Keratinocyte (primary cell): Measurements from ENCODE around the gene KDR. TPM values are rescaled to one million over a fixed set of nuclear protein-coding genes. Genes with fewer than 3 reads are reported as not detected.

Experiments used
- DNase-seq: peaks from one replicate; pipeline ENCODE4 v3.0.0-alpha.2; 2011; ENCODE audit warnings: low read depth, missing footprints, low spot score
- FAIRE-seq: peaks from 2 replicates; lab custom pipeline; 2011; peaks lifted over from hg19 to GRCh38; lab: Jason Lieb, UNC
- H2AFZ ChIP-seq: 2 replicates; pipeline ENCODE4 v1.6.0; 2012; ENCODE audit warnings: low read length, control low read depth, inconsistent platforms; ENCODE audit not compliant: control insufficient read depth
- H3K27ac ChIP-seq: 2 replicates; pipeline ENCODE4 v1.5.1; 2011; ENCODE audit warnings: low read length; ENCODE audit not compliant: control insufficient read depth, insufficient read depth
- H3K27me3 ChIP-seq: 3 replicates; pipeline ENCODE4 v1.6.0; 2011; ENCODE audit warnings: low read length; ENCODE audit not compliant: control insufficient read depth, insufficient read depth; ENCODE audit errors: extremely low read depth
- H3K36me3 ChIP-seq, 2 experiments: 2 replicates in 1 of 2; 3 replicates in 1 of 2; pipeline ENCODE4 v1.5.1; 2011; ENCODE audit warnings: low read length in 2 of 2, mild to moderate bottlenecking in 1 of 2; ENCODE audit not compliant: control insufficient read depth in 2 of 2, insufficient read depth in 2 of 2; ENCODE audit errors: extremely low read depth in 1 of 2
- H3K4me1 ChIP-seq: 3 replicates; pipeline ENCODE4 v1.5.1; 2011; ENCODE audit warnings: low read length; ENCODE audit not compliant: control insufficient read depth, insufficient read depth; ENCODE audit errors: extremely low read depth
- H3K4me2 ChIP-seq: 3 replicates; pipeline ENCODE4 v1.6.0; 2011; ENCODE audit warnings: low read depth, low read length; ENCODE audit not compliant: control insufficient read depth, insufficient read depth; ENCODE audit errors: extremely low read depth
- H3K4me3 ChIP-seq, 3 experiments: fragments of 200-600 bp in 1 of 3; sonication (generic) in 1 of 3; 2 replicates in 2 of 3; 3 replicates in 1 of 3; pipeline ENCODE4 v1.5.1; 2011 to 2016; ENCODE audit warnings: low read length in 3 of 3, mild to moderate bottlenecking in 3 of 3, control low read depth in 2 of 3, inconsistent platforms in 1 of 3, low read depth in 1 of 3, mixed read lengths in 1 of 3, mixed run types in 1 of 3, moderate library complexity in 1 of 3; ENCODE audit not compliant: control insufficient read depth in 2 of 3, insufficient read depth in 2 of 3; ENCODE audit errors: extremely low read depth in 1 of 3
- H3K79me2 ChIP-seq: 2 replicates; pipeline ENCODE4 v1.6.0; 2012; ENCODE audit warnings: low read length; ENCODE audit not compliant: control insufficient read depth, insufficient read depth
- H3K9ac ChIP-seq: 3 replicates; pipeline ENCODE4 v1.6.0; 2011; ENCODE audit warnings: low read length; ENCODE audit not compliant: control insufficient read depth, insufficient read depth; ENCODE audit errors: extremely low read depth
- H3K9me1 ChIP-seq: 3 replicates; pipeline ENCODE4 v1.6.0; 2011; ENCODE audit warnings: low read length; ENCODE audit not compliant: control insufficient read depth, insufficient read depth; ENCODE audit errors: extremely low read depth
- H3K9me3 ChIP-seq: 2 replicates; pipeline ENCODE4 v1.5.1; 2012; ENCODE audit warnings: low read depth, low read length; ENCODE audit not compliant: control insufficient read depth
- H4K20me1 ChIP-seq: 3 replicates; pipeline ENCODE4 v1.6.0; 2011; ENCODE audit warnings: low read length; ENCODE audit not compliant: control insufficient read depth, insufficient read depth; ENCODE audit errors: extremely low read depth
- EZH2 ChIP-seq: IDR thresholded peaks from one replicate; pipeline ENCODE4 v1.6.1; 2012; ENCODE audit warnings: inconsistent platforms, mild to moderate bottlenecking, low read length, moderate library complexity
- dilution Hi-C: fragments of 300-500 bp; cut with MboI; formaldehyde crosslinking; loops from one replicate; pipeline ENCODE4 v1.7.0; 2020; ENCODE audit warnings: low sequenced_read_pairs; ENCODE audit not compliant: extremely low pct_ligation_motif_present
- polyA plus RNA-seq, 5 experiments: library from polyadenylated mRNA; depleted of rRNA in 3 of 5; stranded (reverse) in 3 of 5; stranded (forward) in 1 of 5; unstranded in 1 of 5; fragments of >200 nt; gene quantifications; 1 replicate in 1 of 5; 2 replicates in 3 of 5; 3 replicates in 1 of 5; pipeline versions ENCODE4 v1.2.1 to v1.2.3, GENCODE V29; 2011 to 2012; ENCODE audit warnings: missing spikeins in 2 of 5, low read depth in 1 of 5, low replicate concordance in 1 of 5
- TF ChIP-seq, protein P1 (sequence below), 3 experiments: IDR thresholded peaks in 1 of 3; conservative IDR thresholded peaks in 1 of 3; optimal IDR thresholded peaks in 1 of 3; 2 replicates in 2 of 3; 3 replicates in 1 of 3; pipeline versions ENCODE3 to v1.5.1; 2011; ENCODE audit warnings: low read length in 3 of 3, mild to moderate bottlenecking in 3 of 3, moderate library complexity in 2 of 3, control low read depth in 1 of 3, inconsistent platforms in 1 of 3; ENCODE audit not compliant: insufficient read depth in 2 of 3; ENCODE audit errors: extremely low read depth in 1 of 3

KDR gene
- polyA plus RNA-seq, 1 donor (not counting 4 experiments of a cell fraction or from before 2014, with no cell fraction given): not detected

DNA sequence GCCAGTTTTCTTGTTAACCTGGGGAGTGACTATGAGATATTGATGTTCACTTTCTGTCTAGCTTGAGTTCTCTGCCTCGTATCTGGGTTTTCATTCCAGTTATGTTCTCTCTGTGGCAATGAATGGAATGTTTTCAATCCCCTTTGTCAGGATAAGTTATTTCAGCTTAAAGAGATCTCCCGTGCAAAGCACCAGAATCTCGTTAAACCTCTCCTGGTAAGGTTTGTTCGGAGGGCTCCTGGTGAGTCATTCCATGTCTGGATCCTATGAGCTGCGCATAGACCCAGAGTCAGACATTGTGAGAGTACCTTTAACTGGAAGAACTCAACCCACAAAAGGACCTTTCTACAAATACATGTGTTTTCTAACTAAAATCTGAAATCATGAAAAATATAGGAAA is 51.0 kb downstream of the KDR start:
- Histone ChIP-seq H3K36me3 (no peaks in the 10 kb centered on the region), H4K20me1 (no peaks in the 10 kb centered on the region), H3K27me3 (peaks cover 6% of the 10 kb centered on the region), H3K9me3 (no peaks in the 10 kb centered on the region), H3K4me3 (no peak overlapping the region), H3K9me1 (no peaks in the 10 kb centered on the region), H2AFZ (no peak overlapping the region), H3K79me2 (no peaks in the 10 kb centered on the region), H3K9ac (no peak overlapping the region), H3K4me2 (no peak overlapping the region), H3K4me1 (no peaks in the 10 kb centered on the region), H3K27ac (no peak overlapping the region)
- TF ChIP-seq, protein P1, sequence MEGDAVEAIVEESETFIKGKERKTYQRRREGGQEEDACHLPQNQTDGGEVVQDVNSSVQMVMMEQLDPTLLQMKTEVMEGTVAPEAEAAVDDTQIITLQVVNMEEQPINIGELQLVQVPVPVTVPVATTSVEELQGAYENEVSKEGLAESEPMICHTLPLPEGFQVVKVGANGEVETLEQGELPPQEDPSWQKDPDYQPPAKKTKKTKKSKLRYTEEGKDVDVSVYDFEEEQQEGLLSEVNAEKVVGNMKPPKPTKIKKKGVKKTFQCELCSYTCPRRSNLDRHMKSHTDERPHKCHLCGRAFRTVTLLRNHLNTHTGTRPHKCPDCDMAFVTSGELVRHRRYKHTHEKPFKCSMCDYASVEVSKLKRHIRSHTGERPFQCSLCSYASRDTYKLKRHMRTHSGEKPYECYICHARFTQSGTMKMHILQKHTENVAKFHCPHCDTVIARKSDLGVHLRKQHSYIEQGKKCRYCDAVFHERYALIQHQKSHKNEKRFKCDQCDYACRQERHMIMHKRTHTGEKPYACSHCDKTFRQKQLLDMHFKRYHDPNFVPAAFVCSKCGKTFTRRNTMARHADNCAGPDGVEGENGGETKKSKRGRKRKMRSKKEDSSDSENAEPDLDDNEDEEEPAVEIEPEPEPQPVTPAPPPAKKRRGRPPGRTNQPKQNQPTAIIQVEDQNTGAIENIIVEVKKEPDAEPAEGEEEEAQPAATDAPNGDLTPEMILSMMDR (optimal IDR thresholded peaks at IDR 0.05 in 1 of 3, IDR thresholded peaks at IDR 0.05 in 1 of 3, conservative IDR thresholded peaks at IDR 0.05 in 1 of 3; ENCODE audit: extremely low read depth in 1 of 3, insufficient read depth in 2 of 3, low read length in 3 of 3): no peak
- TF ChIP-seq EZH2: no peak
- no peak for FAIRE-seq
- no peak for DNase-seq
- dilution Hi-C loops: no loop called here

DNA sequence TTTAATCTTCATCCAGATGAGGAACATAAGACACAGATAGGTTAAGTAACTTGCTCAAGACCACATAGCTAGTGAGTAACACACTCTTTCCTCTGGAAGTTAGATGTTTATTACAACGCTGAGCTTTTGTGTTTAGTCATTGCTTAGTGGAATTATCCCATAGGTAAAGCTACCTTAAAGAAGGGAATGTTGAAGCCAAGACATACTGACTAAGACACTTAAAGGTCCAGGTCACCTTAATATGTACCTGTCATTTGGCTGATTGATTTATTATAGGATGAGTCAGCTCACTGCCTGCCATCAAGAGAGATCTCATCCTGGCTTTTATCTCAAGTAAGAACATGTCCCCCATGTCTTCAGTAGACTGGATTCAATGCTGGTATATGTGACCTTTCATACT is 53.4 kb downstream of the KDR start:
- dilution Hi-C loops: no loop called here
- H3K36me3 ChIP-seq: no peaks in the 10 kb centered on the region
- no peak overlapping the region for H3K9ac ChIP-seq
- H3K79me2 ChIP-seq: no peaks in the 10 kb centered on the region
- no peaks in the 10 kb centered on the region for H3K9me1 ChIP-seq
- DNase-seq (no peak), FAIRE-seq (peak; percentile 39)
- TF ChIP-seq, protein P1 (optimal IDR thresholded peaks at IDR 0.05 in 1 of 3, IDR thresholded peaks at IDR 0.05 in 1 of 3, conservative IDR thresholded peaks at IDR 0.05 in 1 of 3; ENCODE audit: extremely low read depth in 1 of 3, insufficient read depth in 2 of 3, low read length in 3 of 3): no peak
- no peak for TF ChIP-seq EZH2
- no peaks in the 10 kb centered on the region for H3K9me3 ChIP-seq
- H3K4me1 ChIP-seq: no peaks in the 10 kb centered on the region
- H3K4me2 ChIP-seq: no peak overlapping the region
- H4K20me1 ChIP-seq: no peaks in the 10 kb centered on the region
- no peak overlapping the region for H3K27ac ChIP-seq
- no peak overlapping the region for H3K4me3 ChIP-seq
- no peak overlapping the region for H2AFZ ChIP-seq
- H3K27me3 ChIP-seq: no peaks in the 10 kb centered on the region
